Measurements from ENCODE around the gene KRTAP5-9.

Gene KRTAP5-9

GRCh38 chr11:71548120-71548519 is at the start of gene KRTAP5-9:
Gene KRTAP5-9 (plus strand): TSS chr11:71548420. CDS start chr11:71548658, 238 bp downstream.
- no peak for TF ChIP-seq CTCF (IDR thresholded peaks at IDR 0.05; ENCODE audit: extremely low read depth, insufficient read depth, missing control alignments)
- DNase-seq (ENCODE audit: low spot score) = no peak
- in situ Hi-C loops (cut with MboI; ENCODE audit: low pct_unique_long_range_greater_than_20kb, low sequenced_read_pairs, unreplicated experiment) = no loop called here

GRCh38 chr11:71499125-71499524 is 49.1 kb upstream of the KRTAP5-9 start:
- in situ Hi-C loops (cut with MboI; ENCODE audit: low pct_unique_long_range_greater_than_20kb, low sequenced_read_pairs, unreplicated experiment) = no loop called here
- DNase-seq (ENCODE audit: low spot score) = no peak
- no peak for TF ChIP-seq CTCF (IDR thresholded peaks at IDR 0.05; ENCODE audit: extremely low read depth, insufficient read depth, missing control alignments)

GRCh38 chr11:71499546-71499945 is 48.7 kb upstream of the KRTAP5-9 start:
- TF ChIP-seq CTCF (IDR thresholded peaks at IDR 0.05; ENCODE audit: extremely low read depth, insufficient read depth, missing control alignments) = no peak
- in situ Hi-C loops (cut with MboI; ENCODE audit: low pct_unique_long_range_greater_than_20kb, low sequenced_read_pairs, unreplicated experiment) = no loop called here
- DNase-seq (ENCODE audit: low spot score) = no peak

- no peak for DNase-seq (ENCODE audit: low spot score)
- in situ Hi-C loops (cut with MboI; ENCODE audit: low pct_unique_long_range_greater_than_20kb, low sequenced_read_pairs, unreplicated experiment) = no loop called here
- TF ChIP-seq CTCF (IDR thresholded peaks at IDR 0.05; ENCODE audit: extremely low read depth, insufficient read depth, missing control alignments) = no peak
These were observed 47.6 kb upstream of the KRTAP5-9 start for GRCh38 chr11:71500601-71501021.

GRCh38 chr11:71501071-71501985 is 46.9 kb upstream of the KRTAP5-9 start:
- no peak for TF ChIP-seq CTCF (IDR thresholded peaks at IDR 0.05; ENCODE audit: extremely low read depth, insufficient read depth, missing control alignments)

GRCh38 chr11:71502026-71502425 is 46.2 kb upstream of the KRTAP5-9 start:
- in situ Hi-C loops (cut with MboI; ENCODE audit: low pct_unique_long_range_greater_than_20kb, low sequenced_read_pairs, unreplicated experiment) = no loop called here
- no peak for TF ChIP-seq CTCF (IDR thresholded peaks at IDR 0.05; ENCODE audit: extremely low read depth, insufficient read depth, missing control alignments)
- DNase-seq (ENCODE audit: low spot score) = no peak

More at GRCh38 chr11:71501071-71501985, 46.9 kb upstream of the KRTAP5-9 start:
- in situ Hi-C loops (cut with MboI; ENCODE audit: low pct_unique_long_range_greater_than_20kb, low sequenced_read_pairs, unreplicated experiment) = no loop called here
- DNase-seq (ENCODE audit: low spot score) = no peak
